ENCODE measurements around the gene POU2AF3. TPM values are rescaled to one million over a fixed set of nuclear protein-coding genes. Genes with fewer than 3 reads are reported as not detected.

Gene POU2AF3
- total and polyA plus RNA-seq, 2 donors (not counting 1 experiment from before 2014, with no cell fraction given): 0.51 to 2.1 TPM

- DNase-seq (no peak), ATAC-seq (ENCODE audit: low read depth) (no peak)
- ChIA-PET CTCF (interaction anchor here (0.8 to 32.5 kb wide), 4 partner anchors 11 to 74 kb away, joined by 3 to 922 read pairs (median 4); no protein-coding TSS in a partner anchor), POLR2A (interaction anchor here (1.3 kb wide), 1 partner anchor 11 kb away, joined by 3 read pairs; no protein-coding TSS in a partner anchor)
- H3K27ac Mint-ChIP-seq: peak overlapping the region; percentile 59
- peaks cover 41 to 57% of the 10 kb centered on the region in 2 donors for H3K4me1 ChIP-seq (ENCODE audit: control insufficient read depth in 2 of 2, insufficient read depth in 2 of 2, low read length in 2 of 2)
- H3K4me3 Mint-ChIP-seq: no peak overlapping the region
- H4K20me1 ChIP-seq (ENCODE audit: control insufficient read depth, insufficient read depth, low read length, poor library complexity, severe bottlenecking): peaks cover 84% of the 10 kb centered on the region
- no peaks in the 10 kb centered on the region for H3K27me3 ChIP-seq (replicated peaks in 1 of 4; ENCODE audit: control extremely low read depth in 1 of 4, control insufficient read depth in 3 of 4, insufficient read depth in 4 of 4, low read length in 3 of 4)
- peaks cover 43% of the 10 kb centered on the region for H3K79me2 ChIP-seq (ENCODE audit: control insufficient read depth, insufficient read depth, low read length)
- H3K4me2 ChIP-seq (replicated peaks; ENCODE audit: low read depth, low read length, poor library complexity, severe bottlenecking): no peak overlapping the region
- intact Hi-C loops (cut with micrococcal nuclease): no loop called here
- no peak overlapping the region for H3K4me3 ChIP-seq (ENCODE audit: control extremely low read depth in 1 of 5, extremely low read depth in 1 of 5, insufficient read depth in 1 of 5, low read depth in 2 of 5, low read length in 4 of 5)
- H3K4me1 Mint-ChIP-seq: peaks cover 50% of the 10 kb centered on the region
- H3K27me3 Mint-ChIP-seq: no peaks in the 10 kb centered on the region
- no peak overlapping the region for H2AFZ ChIP-seq (ENCODE audit: insufficient read depth, low read depth, low read length, poor library complexity, severe bottlenecking)
- peaks cover 0 to 94% of the 10 kb centered on the region in 2 experiments for H3K36me3 ChIP-seq (replicated peaks in 1 of 2; ENCODE audit: control extremely low read depth in 1 of 2, control insufficient read depth in 1 of 2, extremely low read depth in 1 of 2, insufficient read depth in 2 of 2, low read length in 1 of 2)
- no peak overlapping the region for H3K9ac ChIP-seq (ENCODE audit: low read length)
- peaks cover 0 to 5% (median 0%) of the 10 kb centered on the region in 3 donors for H3K9me3 ChIP-seq (ENCODE audit: control extremely low read depth in 1 of 3, control insufficient read depth in 2 of 3, insufficient read depth in 1 of 3, low read length in 2 of 3)
- no peaks in the 10 kb centered on the region for H3K9me3 Mint-ChIP-seq (ENCODE audit: insufficient read depth)
- WGBS (ENCODE audit: insufficient coverage): no CpG with 5 or more reads among the region's 3 CpGs
- TF ChIP-seq CTCF (IDR thresholded peaks at IDR 0.05): no peak
- no peak for TF ChIP-seq EZH2 (IDR thresholded peaks at IDR 0.05; ENCODE audit: borderline replicate concordance, insufficient read depth, low read depth, low read length, poor library complexity, severe bottlenecking)
- peak overlapping the region in 1 of 2 donors; percentile 71 for H3K27ac ChIP-seq (ENCODE audit: low read length in 2 of 2)
Measured at GRCh38 chr11:111356660-111357048, 58.3 kb downstream of the POU2AF3 start.
